ENCODE measurements around the gene SESN1.

Gene SESN1

GRCh38 chr6:109118337-109118736 is 23.7 kb upstream of the SESN1 start:
- TF ChIP-seq, protein P1, sequence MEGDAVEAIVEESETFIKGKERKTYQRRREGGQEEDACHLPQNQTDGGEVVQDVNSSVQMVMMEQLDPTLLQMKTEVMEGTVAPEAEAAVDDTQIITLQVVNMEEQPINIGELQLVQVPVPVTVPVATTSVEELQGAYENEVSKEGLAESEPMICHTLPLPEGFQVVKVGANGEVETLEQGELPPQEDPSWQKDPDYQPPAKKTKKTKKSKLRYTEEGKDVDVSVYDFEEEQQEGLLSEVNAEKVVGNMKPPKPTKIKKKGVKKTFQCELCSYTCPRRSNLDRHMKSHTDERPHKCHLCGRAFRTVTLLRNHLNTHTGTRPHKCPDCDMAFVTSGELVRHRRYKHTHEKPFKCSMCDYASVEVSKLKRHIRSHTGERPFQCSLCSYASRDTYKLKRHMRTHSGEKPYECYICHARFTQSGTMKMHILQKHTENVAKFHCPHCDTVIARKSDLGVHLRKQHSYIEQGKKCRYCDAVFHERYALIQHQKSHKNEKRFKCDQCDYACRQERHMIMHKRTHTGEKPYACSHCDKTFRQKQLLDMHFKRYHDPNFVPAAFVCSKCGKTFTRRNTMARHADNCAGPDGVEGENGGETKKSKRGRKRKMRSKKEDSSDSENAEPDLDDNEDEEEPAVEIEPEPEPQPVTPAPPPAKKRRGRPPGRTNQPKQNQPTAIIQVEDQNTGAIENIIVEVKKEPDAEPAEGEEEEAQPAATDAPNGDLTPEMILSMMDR (IDR thresholded peaks at IDR 0.05), result no peak

- TF ChIP-seq, protein P1 (IDR thresholded peaks at IDR 0.05), result no peak
Measured at GRCh38 chr6:109117346-109118035, 22.8 kb upstream of the SESN1 start.

DNA sequence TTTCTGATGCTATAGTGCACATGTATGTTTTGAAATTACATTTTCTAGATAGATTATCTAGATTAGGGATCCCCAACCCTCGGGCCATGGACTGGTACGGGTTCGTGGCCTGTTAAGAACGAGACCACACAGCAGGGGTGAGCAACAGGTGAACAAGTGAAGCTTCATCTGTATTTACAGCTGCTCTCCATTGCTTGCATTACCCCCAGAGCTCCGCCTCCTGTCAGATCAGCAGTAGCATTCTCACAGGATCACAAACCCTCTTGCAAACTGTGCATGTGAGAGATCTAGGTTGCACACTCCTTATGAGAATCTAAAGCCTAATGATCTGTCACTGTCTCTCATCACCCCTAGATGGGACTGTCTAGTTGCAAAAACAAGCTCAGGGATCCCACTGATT is 11.0 kb upstream of the SESN1 start:
- TF ChIP-seq, protein P1 (IDR thresholded peaks at IDR 0.05), result no peak

DNA sequence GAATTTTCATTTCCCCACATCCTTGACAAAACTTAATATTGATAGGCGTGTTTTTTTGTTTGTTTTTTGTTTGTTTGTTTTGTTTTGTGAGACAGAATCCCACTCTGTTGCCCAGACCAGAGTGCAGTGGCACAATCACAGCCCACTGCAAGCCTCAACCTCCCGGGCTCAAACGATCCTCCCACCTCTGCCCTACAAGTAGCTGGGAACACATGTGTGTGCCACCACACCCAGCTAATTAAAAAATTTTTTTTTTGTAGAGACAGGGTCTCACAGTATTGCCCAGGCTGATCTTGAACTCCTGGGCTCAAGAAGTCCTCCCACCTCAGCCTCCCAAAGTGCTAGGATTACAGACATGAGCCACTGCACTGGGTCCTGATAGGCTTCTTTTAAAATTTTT is 9.9 kb upstream of the SESN1 start:
- TF ChIP-seq, protein P1 (IDR thresholded peaks at IDR 0.05), result no peak

DNA sequence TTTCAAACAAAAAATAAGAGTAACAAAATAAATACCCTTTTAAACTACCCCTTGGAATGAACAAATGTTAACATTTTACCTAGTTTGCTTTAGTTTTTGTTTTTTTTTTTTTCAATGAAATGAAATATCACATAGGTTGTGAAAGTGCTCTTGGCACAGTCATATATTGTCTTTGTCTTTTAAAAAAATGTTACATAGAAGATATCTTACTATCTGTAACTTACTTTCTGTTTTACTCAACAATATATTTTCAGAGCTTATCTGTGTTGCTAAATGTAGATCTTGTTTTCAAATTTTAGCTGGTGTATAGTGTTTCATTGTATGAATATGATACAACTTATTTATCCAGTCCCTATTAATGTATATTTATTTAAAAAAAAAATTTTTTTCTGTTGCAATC is 9.3 kb upstream of the SESN1 start:
- TF ChIP-seq, protein P1 (IDR thresholded peaks at IDR 0.05), result no peak

GRCh38 chr6:109102762-109103161 is 8.1 kb upstream of the SESN1 start:
- TF ChIP-seq, protein P1 (IDR thresholded peaks at IDR 0.05), result no peak

DNA sequence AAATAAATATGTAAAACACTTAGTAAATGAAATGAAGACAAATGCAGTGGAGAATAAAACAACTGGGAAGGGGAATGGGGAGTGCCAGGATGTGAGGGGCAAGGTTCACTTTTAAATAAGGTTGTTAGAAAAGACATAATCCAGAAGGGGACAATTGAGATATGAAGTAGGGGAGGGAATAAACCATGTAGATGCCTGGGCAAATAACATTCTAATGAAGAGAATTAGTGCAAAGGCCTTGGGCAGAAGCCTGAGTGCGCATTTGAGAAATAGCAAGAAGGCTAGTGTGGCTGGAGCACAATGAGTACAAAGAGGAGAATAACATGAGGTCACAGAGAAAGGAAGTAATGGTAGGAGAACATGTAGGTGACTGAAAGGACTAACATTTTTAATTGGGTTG is 3.0 kb upstream of the SESN1 start:
- TF ChIP-seq, protein P1 (IDR thresholded peaks at IDR 0.05), result no peak

GRCh38 chr6:109096208-109096607 is 1.6 kb upstream of the SESN1 start:
- TF ChIP-seq, protein P1 (IDR thresholded peaks at IDR 0.05), result no peak
